Measurements from ENCODE around the gene RAD52. TPM values are rescaled to one million over a fixed set of nuclear protein-coding genes. Genes with fewer than 3 reads are reported as not detected.

The RAD52 gene
- polyA plus RNA-seq, 2 donors, result 3.5 to 11.8 TPM

DNA sequence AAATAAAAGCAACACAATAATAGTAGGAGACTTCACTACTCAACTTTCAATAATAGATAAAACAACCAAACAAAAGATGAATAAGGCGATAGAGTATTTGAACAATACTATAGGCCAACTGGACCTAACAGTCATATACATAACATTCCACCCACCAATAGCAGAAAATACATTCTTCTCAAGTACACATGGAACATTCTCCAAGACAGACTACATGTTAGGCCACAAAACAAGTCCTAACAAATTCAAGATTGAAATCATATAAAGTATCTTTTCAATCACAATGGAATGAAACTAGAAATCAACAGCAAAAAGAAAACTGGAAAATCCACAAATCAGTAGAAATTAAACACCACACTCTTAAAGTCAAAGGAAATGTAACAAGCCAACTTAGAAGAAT lies 28.8 kb downstream of the RAD52 start:
- WGBS, 2 donors, result 85 to 89% methylated on average over 1 of the region's 1 CpG
- Histone ChIP-seq H3K4me3 (ENCODE audit: low read depth in 1 of 2, low read length in 2 of 2) (no peak overlapping the region), H3K4me1 (ENCODE audit: control insufficient read depth in 2 of 2, insufficient read depth in 2 of 2, low read length in 1 of 2) (no peaks in the 10 kb centered on the region), H3K27ac (ENCODE audit: low read depth in 2 of 2, low read length in 1 of 2) (no peak overlapping the region), H3K36me3 (ENCODE audit: control insufficient read depth in 2 of 2, insufficient read depth in 2 of 2, low read length in 1 of 2) (peaks cover 2 to 15% of the 10 kb centered on the region in 2 donors), H3K27me3 (ENCODE audit: control insufficient read depth in 1 of 2, insufficient read depth in 2 of 2, low read length in 2 of 2) (no peaks in the 10 kb centered on the region), H3K9me3 (ENCODE audit: control insufficient read depth in 2 of 2, insufficient read depth in 1 of 2, low read depth in 1 of 2, low read length in 1 of 2) (no peaks in the 10 kb centered on the region)

DNA sequence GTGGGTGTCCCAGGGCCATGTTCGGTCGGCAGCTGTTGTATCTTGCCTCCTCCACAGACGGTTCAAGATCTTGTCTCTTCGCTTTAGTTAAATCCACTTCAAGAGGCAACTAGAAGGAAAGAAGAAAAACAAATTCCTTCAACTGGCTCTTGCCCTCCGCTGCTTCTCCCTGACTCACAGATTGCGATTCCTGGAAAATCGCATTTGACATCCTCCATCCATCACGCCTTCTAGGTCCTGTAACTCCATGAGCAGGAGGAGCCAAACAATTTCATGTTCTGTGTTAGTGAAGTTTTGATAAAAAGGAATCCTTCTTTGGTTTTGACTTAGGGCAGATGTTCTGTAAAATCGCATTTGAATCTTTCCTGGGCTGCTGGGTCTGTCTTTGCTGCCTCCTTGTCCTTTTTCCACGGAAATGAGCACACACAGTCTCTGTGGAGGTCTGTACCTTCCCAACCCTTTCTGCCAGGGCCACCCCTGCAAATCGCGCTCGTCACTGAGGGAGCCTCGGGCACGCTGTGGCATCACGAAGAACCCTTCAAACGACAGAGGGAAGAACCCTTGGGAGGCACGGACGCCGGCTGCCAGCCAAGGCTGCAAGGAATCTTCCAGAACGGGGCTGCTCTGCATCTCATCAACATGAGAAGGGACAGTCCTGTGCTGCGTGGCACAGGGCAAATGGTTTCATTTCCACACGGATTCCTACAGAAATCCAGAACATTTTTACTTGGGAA lies 32.6 kb downstream of the RAD52 start:
- H3K9me3 ChIP-seq (ENCODE audit: control insufficient read depth in 2 of 2, insufficient read depth in 1 of 2, low read depth in 1 of 2, low read length in 1 of 2), result no peaks in the 10 kb centered on the region
- no peak overlapping the region for H3K27ac ChIP-seq (ENCODE audit: low read depth in 2 of 2, low read length in 1 of 2)
- WGBS, 2 donors, result 83 to 85% methylated on average over 23 of the region's 23 CpGs
- peaks cover 13 to 23% of the 10 kb centered on the region in 2 donors for H3K36me3 ChIP-seq (ENCODE audit: control insufficient read depth in 2 of 2, insufficient read depth in 2 of 2, low read length in 1 of 2)
- H3K4me3 ChIP-seq (ENCODE audit: low read depth in 1 of 2, low read length in 2 of 2), result no peak overlapping the region
- H3K27me3 ChIP-seq (ENCODE audit: control insufficient read depth in 1 of 2, insufficient read depth in 2 of 2, low read length in 2 of 2), result no peaks in the 10 kb centered on the region
- no peaks in the 10 kb centered on the region for H3K4me1 ChIP-seq (ENCODE audit: control insufficient read depth in 2 of 2, insufficient read depth in 2 of 2, low read length in 1 of 2)

DNA sequence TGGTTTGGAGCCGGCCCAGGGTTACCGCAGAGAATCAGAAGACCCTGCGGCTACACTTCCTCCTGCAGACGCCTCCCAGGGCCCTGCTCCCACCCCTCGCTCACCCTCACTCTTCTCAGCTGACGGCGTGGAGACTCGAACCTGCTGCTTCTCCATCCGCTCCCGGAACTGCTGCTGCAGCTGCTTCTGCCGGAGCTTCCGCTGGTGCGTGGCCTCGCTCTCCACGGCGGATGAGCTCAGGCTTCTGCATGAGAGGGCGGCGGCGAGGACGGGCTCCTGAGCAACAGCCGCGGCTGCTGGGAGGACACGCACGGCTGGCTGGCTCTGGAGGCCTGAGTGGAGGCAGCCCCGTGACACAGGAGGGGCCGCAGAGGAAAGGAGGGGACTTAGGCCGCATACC lies 33.3 kb downstream of the RAD52 start:
- Histone ChIP-seq H3K9me3 (ENCODE audit: control insufficient read depth in 2 of 2, insufficient read depth in 1 of 2, low read depth in 1 of 2, low read length in 1 of 2) (no peaks in the 10 kb centered on the region), H3K27ac (ENCODE audit: low read depth in 2 of 2, low read length in 1 of 2) (no peak overlapping the region), H3K4me3 (ENCODE audit: low read depth in 1 of 2, low read length in 2 of 2) (no peak overlapping the region), H3K27me3 (ENCODE audit: control insufficient read depth in 1 of 2, insufficient read depth in 2 of 2, low read length in 2 of 2) (no peaks in the 10 kb centered on the region), H3K36me3 (ENCODE audit: control insufficient read depth in 2 of 2, insufficient read depth in 2 of 2, low read length in 1 of 2) (peaks cover 13 to 21% of the 10 kb centered on the region in 2 donors), H3K4me1 (ENCODE audit: control insufficient read depth in 2 of 2, insufficient read depth in 2 of 2, low read length in 1 of 2) (no peaks in the 10 kb centered on the region)
- WGBS, 2 donors, result 91 to 94% methylated on average over 27 of the region's 27 CpGs

DNA sequence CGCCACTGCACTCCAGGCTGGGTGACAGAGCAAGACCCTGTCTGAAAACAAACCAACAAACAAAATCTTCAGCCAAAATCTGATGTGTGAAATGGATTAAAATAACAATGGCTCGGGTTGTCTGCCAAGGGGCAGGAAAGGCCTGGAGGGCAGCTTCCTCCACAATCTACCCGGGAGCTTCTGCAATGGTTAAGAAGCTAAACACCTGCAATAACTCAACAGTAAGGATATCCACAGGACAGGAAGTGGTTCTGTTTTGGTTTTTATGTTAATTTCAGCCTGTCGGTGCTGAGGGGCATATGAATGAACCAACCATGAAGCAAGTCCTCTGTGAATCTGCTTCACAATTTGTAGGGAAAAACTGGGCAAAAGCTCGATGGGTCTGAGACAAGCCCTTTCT lies 34.4 kb downstream of the RAD52 start:
- H3K9me3 ChIP-seq (ENCODE audit: control insufficient read depth in 2 of 2, insufficient read depth in 1 of 2, low read depth in 1 of 2, low read length in 1 of 2), result no peaks in the 10 kb centered on the region
- H3K27ac ChIP-seq (ENCODE audit: low read depth in 2 of 2, low read length in 1 of 2), result peak overlapping the region in 1 of 2 donors; percentile 29
- H3K27me3 ChIP-seq (ENCODE audit: control insufficient read depth in 1 of 2, insufficient read depth in 2 of 2, low read length in 2 of 2), result no peaks in the 10 kb centered on the region
- 58 to 60% methylated on average over 5 of the region's 5 CpGs for WGBS, 2 donors
- no peak overlapping the region for H3K4me3 ChIP-seq (ENCODE audit: low read depth in 1 of 2, low read length in 2 of 2)
- peaks cover 16 to 20% of the 10 kb centered on the region in 2 donors for H3K36me3 ChIP-seq (ENCODE audit: control insufficient read depth in 2 of 2, insufficient read depth in 2 of 2, low read length in 1 of 2)
- H3K4me1 ChIP-seq (ENCODE audit: control insufficient read depth in 2 of 2, insufficient read depth in 2 of 2, low read length in 1 of 2), result no peaks in the 10 kb centered on the region

DNA sequence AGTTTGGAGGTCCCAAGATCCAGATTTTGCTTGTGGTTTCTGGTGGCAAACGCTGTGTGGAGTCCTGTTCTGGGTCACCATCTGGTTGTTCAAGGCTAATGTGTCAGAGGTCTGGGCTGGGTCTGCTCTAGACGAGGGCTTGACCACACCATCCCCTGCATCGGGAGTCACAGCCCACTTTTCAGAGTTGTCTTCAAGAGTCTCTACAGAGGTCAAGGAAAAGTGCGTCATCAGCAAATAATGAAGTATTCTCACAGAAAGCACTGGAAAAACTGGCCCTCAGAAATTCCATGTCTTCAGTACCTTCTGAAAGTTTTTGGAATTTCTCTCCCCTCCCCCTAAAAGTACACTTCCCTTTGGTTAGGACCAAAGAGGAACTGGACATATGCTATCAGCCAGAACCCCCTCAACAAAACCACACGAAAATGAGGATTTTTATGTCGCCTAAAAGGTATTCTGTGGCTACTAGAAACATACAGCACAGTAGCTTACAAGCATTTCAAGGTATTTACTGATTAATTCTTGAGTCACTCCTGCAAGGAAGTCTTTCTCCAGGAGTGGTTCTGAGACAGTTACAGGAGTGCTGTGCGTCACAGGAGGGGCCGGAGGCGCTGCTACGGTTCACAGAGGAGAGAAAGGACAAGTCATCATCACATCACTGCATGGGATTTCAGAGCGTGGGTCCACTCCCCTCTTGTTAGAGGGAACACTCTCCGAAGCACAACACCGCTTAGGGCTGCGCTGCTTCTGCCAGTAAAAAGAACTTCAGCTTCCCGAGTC lies 35.4 kb downstream of the RAD52 start:
- WGBS, 2 donors, result 81 to 82% methylated on average over 15 of the region's 15 CpGs
- H3K27me3 ChIP-seq (ENCODE audit: control insufficient read depth in 1 of 2, insufficient read depth in 2 of 2, low read length in 2 of 2), result no peaks in the 10 kb centered on the region
- H3K36me3 ChIP-seq (ENCODE audit: control insufficient read depth in 2 of 2, insufficient read depth in 2 of 2, low read length in 1 of 2), result peaks cover 19 to 21% of the 10 kb centered on the region in 2 donors
- peak overlapping the region in 1 of 2 donors; percentile 40 for H3K27ac ChIP-seq (ENCODE audit: low read depth in 2 of 2, low read length in 1 of 2)
- H3K9me3 ChIP-seq (ENCODE audit: control insufficient read depth in 2 of 2, insufficient read depth in 1 of 2, low read depth in 1 of 2, low read length in 1 of 2), result no peaks in the 10 kb centered on the region
- H3K4me1 ChIP-seq (ENCODE audit: control insufficient read depth in 2 of 2, insufficient read depth in 2 of 2, low read length in 1 of 2), result no peaks in the 10 kb centered on the region
- H3K4me3 ChIP-seq (ENCODE audit: low read depth in 1 of 2, low read length in 2 of 2), result no peak overlapping the region

DNA sequence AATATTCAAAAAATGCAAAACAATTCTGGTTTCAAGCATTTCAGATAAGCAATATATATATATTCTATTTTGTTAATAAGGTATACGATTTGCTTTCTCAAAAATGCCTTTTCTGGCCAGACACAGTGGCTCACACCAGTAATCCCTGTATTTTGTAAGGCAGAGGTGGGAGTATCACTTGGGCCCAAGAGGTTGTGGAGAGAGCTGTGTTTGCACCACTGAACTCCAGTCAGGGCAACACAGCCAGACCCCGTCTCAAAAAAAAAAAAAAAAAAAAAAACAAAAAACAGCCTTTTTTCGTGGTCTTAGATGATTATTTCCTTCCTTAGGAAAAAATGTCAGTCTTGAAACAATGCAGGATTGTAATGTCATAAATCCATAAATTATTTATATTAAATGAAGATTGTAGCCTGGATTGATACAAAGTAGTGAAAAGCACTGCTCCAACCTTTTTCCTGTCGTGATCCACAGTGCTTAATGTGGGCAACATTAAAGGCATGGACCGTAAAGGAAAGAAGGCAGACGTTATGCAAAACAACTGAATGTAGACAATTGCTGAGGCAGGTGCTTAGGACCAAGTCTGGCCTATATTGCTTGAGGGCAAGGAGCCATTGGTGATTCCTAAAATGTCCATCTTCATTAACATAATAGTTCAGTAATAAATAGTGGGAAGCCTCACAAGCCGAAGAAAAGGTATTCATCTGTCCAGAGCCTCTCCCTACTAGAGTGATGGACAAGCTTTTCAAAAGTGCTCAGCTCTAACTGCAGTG lies 36.8 kb downstream of the RAD52 start:
- WGBS, 2 donors, result 78 to 79% methylated on average over 7 of the region's 7 CpGs
- Histone ChIP-seq H3K4me3 (ENCODE audit: low read depth in 1 of 2, low read length in 2 of 2) (no peak overlapping the region), H3K9me3 (ENCODE audit: control insufficient read depth in 2 of 2, insufficient read depth in 1 of 2, low read depth in 1 of 2, low read length in 1 of 2) (no peaks in the 10 kb centered on the region), H3K27me3 (ENCODE audit: control insufficient read depth in 1 of 2, insufficient read depth in 2 of 2, low read length in 2 of 2) (no peaks in the 10 kb centered on the region), H3K36me3 (ENCODE audit: control insufficient read depth in 2 of 2, insufficient read depth in 2 of 2, low read length in 1 of 2) (peaks cover 27% of the 10 kb centered on the region in 2 donors), H3K4me1 (ENCODE audit: control insufficient read depth in 2 of 2, insufficient read depth in 2 of 2, low read length in 1 of 2) (no peaks in the 10 kb centered on the region), H3K27ac (ENCODE audit: low read depth in 2 of 2, low read length in 1 of 2) (no peak overlapping the region)

DNA sequence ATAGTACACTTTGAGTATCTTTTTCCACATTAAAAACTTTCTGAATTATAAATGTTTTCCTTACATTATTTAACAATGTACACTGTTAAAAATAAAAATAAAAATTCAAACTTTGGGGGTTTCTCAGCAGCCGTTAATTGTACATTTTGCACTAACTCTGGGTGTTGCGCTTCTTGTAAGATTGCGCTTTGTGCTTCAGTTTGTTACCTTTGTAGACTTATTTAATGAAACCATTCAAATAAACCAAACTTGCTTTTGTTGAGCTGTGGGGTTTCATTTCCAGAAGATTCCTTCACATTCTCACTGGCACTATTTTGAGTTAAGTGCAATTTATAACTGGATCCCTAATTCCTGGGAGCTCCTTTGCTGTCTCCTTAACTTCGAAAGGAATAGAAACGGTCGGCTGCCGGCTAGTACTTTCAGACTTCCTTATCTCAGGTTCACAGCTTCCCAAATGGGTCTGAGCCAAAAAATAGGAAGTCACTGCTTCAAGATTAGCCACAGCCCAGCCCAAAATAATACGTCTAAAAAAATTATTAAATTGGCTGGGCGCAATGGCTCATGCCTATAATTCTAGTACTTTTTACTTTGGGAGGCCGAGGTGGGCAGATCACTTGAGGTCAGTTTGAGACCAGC lies 38.2 kb downstream of the RAD52 start:
- Histone ChIP-seq H3K4me1 (ENCODE audit: control insufficient read depth in 2 of 2, insufficient read depth in 2 of 2, low read length in 1 of 2) (no peaks in the 10 kb centered on the region), H3K4me3 (ENCODE audit: low read depth in 1 of 2, low read length in 2 of 2) (no peak overlapping the region), H3K27me3 (ENCODE audit: control insufficient read depth in 1 of 2, insufficient read depth in 2 of 2, low read length in 2 of 2) (no peaks in the 10 kb centered on the region), H3K27ac (ENCODE audit: low read depth in 2 of 2, low read length in 1 of 2) (no peak overlapping the region), H3K9me3 (ENCODE audit: control insufficient read depth in 2 of 2, insufficient read depth in 1 of 2, low read depth in 1 of 2, low read length in 1 of 2) (no peaks in the 10 kb centered on the region), H3K36me3 (ENCODE audit: control insufficient read depth in 2 of 2, insufficient read depth in 2 of 2, low read length in 1 of 2) (peaks cover 25 to 27% of the 10 kb centered on the region in 2 donors)
- 70 to 74% methylated on average over 10 of the region's 10 CpGs for WGBS, 2 donors

DNA sequence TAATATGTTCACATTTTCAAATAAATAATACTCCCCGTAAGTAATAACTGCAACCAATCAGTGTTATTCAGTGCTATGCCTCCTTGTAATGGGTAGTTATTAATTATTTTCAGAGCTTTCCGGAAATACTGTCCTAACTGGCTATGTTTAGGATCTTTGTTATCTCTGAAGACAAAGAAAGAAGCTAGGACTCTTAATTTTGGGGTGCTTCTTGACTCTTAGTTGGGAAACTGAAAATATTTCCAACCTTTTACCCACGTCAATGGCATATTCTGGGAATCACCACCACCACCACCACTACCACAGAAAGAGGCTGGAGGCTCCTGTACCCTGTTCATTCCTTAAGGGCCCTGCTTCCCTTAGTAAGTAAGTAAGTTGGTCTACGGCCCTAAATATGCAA lies 39.1 kb downstream of the RAD52 start:
- Histone ChIP-seq H3K4me1 (ENCODE audit: control insufficient read depth in 2 of 2, insufficient read depth in 2 of 2, low read length in 1 of 2) (peaks cover 0 to 2% of the 10 kb centered on the region in 2 donors), H3K27me3 (ENCODE audit: control insufficient read depth in 1 of 2, insufficient read depth in 2 of 2, low read length in 2 of 2) (no peaks in the 10 kb centered on the region), H3K9me3 (ENCODE audit: control insufficient read depth in 2 of 2, insufficient read depth in 1 of 2, low read depth in 1 of 2, low read length in 1 of 2) (no peaks in the 10 kb centered on the region), H3K36me3 (ENCODE audit: control insufficient read depth in 2 of 2, insufficient read depth in 2 of 2, low read length in 1 of 2) (peaks cover 31 to 32% of the 10 kb centered on the region in 2 donors), H3K27ac (ENCODE audit: low read depth in 2 of 2, low read length in 1 of 2) (no peak overlapping the region), H3K4me3 (ENCODE audit: low read depth in 1 of 2, low read length in 2 of 2) (no peak overlapping the region)
- WGBS, 2 donors, result 72% methylated on average over 4 of the region's 4 CpGs

DNA sequence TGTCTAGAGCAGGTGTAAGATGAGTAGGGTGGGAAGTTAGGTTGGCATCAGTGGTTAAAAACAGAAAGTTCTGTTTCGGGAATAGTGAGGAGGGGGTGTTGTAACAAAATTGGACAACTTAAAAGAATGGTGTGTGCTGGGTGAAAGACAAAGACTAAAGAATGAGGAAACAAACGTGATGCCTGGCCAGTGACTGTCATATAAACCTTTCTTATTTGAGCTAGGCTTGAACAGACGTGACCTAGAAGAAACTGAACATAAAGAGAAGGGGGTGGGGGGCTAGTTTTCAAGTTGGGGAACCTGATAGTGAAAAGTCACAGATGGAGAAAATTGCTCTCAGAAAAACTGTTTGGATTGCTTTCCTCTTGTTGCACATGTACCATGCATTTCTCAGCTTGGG lies 39.6 kb downstream of the RAD52 start:
- no peak overlapping the region for H3K4me3 ChIP-seq (ENCODE audit: low read depth in 1 of 2, low read length in 2 of 2)
- H3K36me3 ChIP-seq (ENCODE audit: control insufficient read depth in 2 of 2, insufficient read depth in 2 of 2, low read length in 1 of 2), result peaks cover 28 to 33% of the 10 kb centered on the region in 2 donors
- no peak overlapping the region for H3K27ac ChIP-seq (ENCODE audit: low read depth in 2 of 2, low read length in 1 of 2)
- 68 to 78% methylated on average over 3 of the region's 3 CpGs for WGBS, 2 donors
- peaks cover 0 to 2% of the 10 kb centered on the region in 2 donors for H3K4me1 ChIP-seq (ENCODE audit: control insufficient read depth in 2 of 2, insufficient read depth in 2 of 2, low read length in 1 of 2)
- no peaks in the 10 kb centered on the region for H3K27me3 ChIP-seq (ENCODE audit: control insufficient read depth in 1 of 2, insufficient read depth in 2 of 2, low read length in 2 of 2)
- no peaks in the 10 kb centered on the region for H3K9me3 ChIP-seq (ENCODE audit: control insufficient read depth in 2 of 2, insufficient read depth in 1 of 2, low read depth in 1 of 2, low read length in 1 of 2)
